ENCODE results near the gene CCIN. TPM values are rescaled to one million over a fixed set of nuclear protein-coding genes. Genes with fewer than 3 reads are reported as not detected.
"Not testable (repeated sequence)": the region's sequence is repeated elsewhere in the genome, so short reads cannot be mapped to it uniquely, and the experiment has no call there.

Gene CCIN
- total RNA-seq, 1 donor from 2014 or later, result 0.06 TPM

DNA sequence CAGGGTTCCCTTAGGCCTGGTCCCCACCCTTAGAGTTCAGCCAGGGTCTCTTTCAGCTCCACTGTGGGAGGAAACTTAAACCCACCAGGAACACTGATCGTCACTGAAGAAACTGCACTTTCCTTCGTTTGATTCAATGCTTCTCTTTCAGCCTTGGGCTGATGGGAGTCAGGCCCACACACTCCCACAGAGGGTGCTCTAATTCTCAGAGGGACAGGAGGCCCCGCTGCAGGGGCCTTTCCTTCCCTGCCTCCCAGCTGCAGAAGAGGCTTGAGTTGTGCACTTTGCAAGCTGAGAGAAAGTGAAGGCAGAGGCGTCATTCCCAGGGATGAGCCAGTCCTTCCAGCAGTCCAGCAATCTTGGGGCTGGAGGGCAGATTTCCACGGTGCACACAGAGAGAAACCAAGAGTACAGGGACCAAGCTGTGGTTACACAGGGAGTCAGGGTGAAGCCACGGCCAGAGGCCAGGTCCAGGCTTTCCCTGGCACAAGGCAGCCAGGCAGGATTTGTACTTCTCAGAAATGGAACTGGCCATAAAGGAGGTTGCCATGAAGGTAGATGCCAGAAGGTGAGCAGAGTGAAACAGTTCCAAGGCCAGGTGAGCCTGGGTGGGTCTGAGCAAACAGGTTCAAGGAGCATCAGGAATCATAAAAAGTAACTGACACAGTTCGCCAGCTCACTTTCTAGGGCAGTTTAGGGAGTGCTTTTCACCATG lies 43.0 kb upstream of the CCIN start:
- TF ChIP-seq, protein P1, sequence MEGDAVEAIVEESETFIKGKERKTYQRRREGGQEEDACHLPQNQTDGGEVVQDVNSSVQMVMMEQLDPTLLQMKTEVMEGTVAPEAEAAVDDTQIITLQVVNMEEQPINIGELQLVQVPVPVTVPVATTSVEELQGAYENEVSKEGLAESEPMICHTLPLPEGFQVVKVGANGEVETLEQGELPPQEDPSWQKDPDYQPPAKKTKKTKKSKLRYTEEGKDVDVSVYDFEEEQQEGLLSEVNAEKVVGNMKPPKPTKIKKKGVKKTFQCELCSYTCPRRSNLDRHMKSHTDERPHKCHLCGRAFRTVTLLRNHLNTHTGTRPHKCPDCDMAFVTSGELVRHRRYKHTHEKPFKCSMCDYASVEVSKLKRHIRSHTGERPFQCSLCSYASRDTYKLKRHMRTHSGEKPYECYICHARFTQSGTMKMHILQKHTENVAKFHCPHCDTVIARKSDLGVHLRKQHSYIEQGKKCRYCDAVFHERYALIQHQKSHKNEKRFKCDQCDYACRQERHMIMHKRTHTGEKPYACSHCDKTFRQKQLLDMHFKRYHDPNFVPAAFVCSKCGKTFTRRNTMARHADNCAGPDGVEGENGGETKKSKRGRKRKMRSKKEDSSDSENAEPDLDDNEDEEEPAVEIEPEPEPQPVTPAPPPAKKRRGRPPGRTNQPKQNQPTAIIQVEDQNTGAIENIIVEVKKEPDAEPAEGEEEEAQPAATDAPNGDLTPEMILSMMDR (conservative IDR thresholded peaks at IDR 0.05; ENCODE audit: low read depth, low read length), result no peak
- no peak for DNase-seq (ENCODE audit: low read depth)
- H3K4me3 ChIP-seq (ENCODE audit: low read depth, low read length), result no peak overlapping the region

DNA sequence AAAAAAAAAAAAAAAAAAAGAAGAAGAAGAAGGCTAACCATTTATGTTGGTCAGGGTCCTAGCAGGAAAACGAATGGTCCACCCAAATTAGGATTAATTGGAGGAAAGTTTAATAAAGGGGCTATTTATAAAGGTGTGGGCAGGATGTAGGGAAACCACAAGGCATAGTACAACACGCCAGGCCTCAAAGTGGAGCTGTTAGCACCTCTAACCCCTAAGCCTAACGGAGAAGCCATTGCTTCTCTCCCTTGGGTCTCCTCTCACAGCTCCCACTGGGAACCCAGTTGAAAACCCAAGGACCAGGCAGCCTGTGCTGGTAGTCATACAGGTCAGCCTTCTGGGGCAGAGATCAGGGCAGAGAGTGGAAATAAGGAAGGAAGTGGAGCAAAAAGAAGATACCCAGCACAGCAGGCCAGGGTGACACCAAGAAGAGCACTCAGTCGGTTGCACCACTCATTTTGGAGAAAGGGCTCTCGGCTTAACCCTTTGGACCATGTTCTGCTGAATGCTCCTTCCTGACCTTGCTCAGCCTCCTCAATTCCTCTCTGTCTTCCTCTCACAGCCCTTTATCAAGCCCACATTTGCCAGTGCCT lies 41.4 kb upstream of the CCIN start:
- TF ChIP-seq, protein P1 (conservative IDR thresholded peaks at IDR 0.05; ENCODE audit: low read depth, low read length), result no peak
- DNase-seq (ENCODE audit: low read depth), result no peak
- no peak overlapping the region for H3K4me3 ChIP-seq (ENCODE audit: low read depth, low read length)

DNA sequence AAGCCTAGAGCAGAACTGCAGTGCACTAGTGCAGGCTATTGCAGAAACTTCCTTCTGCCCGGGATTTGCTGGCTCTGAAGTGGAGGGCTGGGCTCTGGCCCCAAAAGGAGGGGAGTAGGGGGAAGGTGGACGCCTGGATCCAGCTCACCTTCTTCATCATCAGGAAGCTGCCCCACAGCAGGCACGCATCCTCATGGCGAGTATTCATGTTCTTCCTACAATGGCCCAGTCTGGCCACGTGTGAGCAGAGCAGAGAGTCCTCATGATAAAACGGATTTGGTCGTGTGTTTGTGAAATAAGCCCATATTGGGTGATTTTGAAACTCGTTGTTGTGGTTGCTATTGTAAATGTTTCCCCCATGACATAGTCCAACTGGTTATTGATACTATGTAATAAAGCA lies 40.8 kb upstream of the CCIN start:
- H3K4me3 ChIP-seq (ENCODE audit: low read depth, low read length), result no peak overlapping the region
- no peak for DNase-seq (ENCODE audit: low read depth)
- TF ChIP-seq, protein P1 (conservative IDR thresholded peaks at IDR 0.05; ENCODE audit: low read depth, low read length), result no peak

DNA sequence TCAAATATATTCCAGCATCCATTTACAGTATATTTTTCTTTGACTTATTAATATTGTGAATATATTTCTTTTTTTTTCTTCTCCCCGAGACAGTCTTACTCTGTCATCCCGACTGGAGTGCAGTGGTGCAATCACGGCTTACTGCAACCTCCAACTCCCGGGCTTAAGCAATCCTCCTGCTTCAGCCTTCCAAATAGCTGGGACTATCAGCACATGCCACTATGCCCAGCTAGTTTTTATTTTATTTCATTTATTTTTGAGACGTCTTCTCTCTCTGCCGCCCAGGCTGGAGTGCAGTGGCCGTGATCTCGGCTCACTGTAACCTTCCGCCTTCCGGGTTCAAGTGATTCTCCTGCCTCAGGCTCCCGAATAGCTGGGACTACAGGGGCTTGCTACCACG lies 40.0 kb upstream of the CCIN start:
- H3K4me3 ChIP-seq (ENCODE audit: low read depth, low read length), result no peak overlapping the region
- DNase-seq (ENCODE audit: low read depth), result no peak
- TF ChIP-seq, protein P1 (conservative IDR thresholded peaks at IDR 0.05; ENCODE audit: low read depth, low read length), result no peak

DNA sequence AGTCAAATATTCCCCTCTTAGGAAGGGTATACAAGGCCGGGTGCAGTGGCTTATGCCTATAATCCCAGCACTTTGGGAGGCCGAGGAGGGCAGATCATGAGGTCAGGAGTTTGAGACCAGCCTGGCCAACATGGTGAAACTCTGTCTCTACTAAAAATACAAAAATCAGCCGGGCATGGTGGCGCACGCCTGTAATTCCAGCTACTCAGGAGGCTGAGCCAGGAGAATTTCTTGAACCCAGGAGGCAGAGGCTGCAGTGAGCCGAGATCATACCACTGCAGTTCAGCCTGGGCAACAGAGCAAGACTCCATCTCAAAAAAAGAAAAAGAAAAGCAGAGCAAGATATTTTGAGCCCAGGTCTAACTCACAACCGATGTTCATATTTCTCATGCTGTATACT lies 37.5 kb upstream of the CCIN start:
- not testable (repeated sequence) for H3K4me3 ChIP-seq (ENCODE audit: low read depth, low read length); DNase-seq (ENCODE audit: low read depth)

DNA sequence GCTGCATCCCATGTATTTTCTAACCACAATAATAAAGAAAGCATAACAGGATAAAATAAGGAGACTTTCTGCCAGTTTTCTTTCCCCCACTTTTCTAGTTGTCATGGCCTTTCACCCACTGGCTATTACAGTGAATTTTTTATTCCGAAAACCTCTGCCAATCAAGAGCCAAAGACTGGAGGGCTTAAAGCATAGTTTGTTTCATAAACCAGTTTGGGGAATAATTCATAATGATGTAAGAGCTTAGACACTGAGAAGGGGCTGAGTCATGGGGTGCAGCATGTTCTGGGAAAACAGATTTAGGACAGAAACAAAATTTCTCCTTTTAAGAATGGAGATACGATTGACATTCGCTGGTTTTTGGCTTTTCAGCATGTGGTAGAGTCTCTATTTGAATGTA lies 37.1 kb upstream of the CCIN start:
- DNase-seq (ENCODE audit: low read depth), result no peak
- no peak overlapping the region for H3K4me3 ChIP-seq (ENCODE audit: low read depth, low read length)
- TF ChIP-seq, protein P1 (conservative IDR thresholded peaks at IDR 0.05; ENCODE audit: low read depth, low read length), result no peak

DNA sequence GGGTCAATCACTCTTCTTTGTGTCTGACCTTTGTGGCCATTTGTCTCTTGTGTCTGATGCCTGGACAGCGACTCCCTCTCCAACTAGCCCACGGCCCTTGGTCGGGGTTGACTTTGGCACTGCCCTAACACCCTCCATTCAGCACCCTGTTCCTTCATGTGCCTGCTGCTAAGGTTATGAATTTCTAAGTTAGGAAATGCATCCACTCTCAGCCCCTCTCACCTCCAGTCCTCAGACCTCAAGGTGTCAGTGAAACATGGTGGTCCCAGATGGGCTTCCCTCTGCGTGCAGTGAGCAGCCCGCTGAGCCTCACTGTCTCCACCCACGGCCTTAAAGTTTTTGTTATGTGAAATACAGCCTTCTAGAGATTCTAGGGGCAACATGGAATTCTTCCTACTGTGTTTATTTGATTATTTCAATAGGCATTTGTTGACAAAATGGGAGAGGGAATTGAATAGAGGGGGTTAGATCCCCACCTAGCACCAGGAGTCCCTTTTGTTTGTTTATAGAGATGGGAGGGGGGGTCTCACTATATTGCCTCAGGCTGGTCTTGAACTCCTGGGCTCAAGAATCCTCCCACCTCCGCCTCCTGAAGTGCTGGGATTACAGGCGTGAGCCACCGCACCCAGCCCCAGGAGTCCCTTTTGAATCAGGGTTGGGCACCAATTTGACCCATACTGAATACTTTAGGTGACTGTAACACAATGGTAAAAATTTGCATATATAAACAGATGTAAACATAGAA lies 34.3 kb upstream of the CCIN start:
- no peak for DNase-seq (ENCODE audit: low read depth)
- TF ChIP-seq, protein P1 (conservative IDR thresholded peaks at IDR 0.05; ENCODE audit: low read depth, low read length), result no peak
- no peak overlapping the region for H3K4me3 ChIP-seq (ENCODE audit: low read depth, low read length)
